IPS DF 4.7 (cell line): Measurements from ENCODE around the gene NRXN3.

ENCODE experiments used
- DNase-seq: peaks from one replicate; pipeline ENCODE4 v3.0.0-alpha.2; 2013; ENCODE audit warnings: low spot score; ENCODE audit errors: extremely low read depth

The NRXN3 gene

DNA sequence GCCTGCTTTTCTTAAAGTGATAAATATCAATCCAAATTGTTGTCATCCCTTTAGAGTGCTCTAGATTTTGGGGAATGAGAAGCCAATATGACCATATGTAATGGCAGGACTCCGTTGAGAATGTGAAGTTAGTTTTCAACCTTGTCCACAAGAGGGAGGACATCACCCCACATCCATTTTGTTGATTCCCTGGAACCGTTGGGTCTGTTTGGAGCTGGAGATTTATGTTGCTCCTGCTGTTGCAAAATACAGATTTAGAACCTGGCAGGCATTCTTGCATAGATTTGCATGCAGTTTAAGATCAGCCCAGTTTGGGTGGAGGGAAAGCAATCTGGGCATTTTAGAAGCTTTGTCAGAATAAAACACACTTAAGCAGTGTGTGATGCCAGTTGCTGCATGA lies 620.1 kb downstream of the NRXN3 start:
- peak; percentile 19 for DNase-seq

DNA sequence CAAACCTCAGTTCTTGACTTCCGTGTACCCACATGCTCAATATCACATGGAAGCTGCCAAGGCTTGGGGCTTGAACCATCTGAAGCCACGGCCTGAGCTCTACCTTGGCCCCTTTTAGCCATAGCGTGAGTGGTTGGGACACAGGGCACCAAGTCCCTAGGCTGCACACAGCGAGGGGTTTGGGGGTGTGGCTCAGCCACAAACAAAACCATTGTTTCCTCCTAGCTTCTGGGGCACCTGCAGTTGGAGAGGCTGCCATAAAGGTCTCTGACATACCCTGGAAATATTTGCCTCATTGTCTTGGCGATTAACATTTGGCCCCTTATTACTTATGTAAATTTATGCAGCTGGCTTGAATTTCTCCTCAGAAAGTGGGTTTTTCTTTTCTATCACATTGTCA lies 628.6 kb downstream of the NRXN3 start:
- DNase-seq = no peak

DNA sequence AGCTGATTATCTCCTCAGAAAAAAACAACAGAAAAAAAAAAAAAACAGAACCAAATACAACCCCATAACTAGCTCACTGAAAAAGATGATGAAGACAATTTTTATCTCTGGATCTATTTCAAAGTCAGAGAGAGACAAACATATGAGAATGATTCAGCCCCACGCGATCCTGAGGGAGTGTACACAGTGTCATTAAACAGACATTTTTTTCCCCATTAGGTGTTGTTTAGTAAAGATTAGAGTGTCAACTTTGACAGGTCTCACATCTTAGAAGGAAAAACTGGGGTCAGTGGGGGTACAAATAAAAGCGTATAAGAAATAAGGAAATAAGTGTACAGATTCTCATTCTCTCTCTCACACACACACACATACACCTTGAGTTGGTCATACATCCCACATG lies 635.4 kb downstream of the NRXN3 start:
- no peak for DNase-seq

DNA sequence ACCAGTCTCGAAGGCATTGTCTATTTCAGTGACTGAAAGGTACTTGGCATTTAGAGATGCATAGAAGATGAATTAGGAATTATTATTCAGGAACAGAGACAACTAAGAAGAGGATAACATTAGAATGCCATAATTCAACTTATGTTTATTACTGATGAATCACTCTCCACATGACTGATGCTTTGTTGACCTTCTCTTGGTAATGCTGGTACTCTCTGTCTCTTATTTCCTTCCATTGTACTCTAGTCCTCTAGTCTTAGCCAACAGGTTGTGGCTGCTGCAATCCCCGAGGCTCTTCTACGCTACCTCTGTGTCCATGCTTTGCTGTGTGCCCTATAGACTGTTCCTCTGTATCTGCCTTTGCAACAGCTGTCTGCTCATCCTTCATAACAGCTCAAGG lies 652.9 kb downstream of the NRXN3 start:
- DNase-seq = no peak

DNA sequence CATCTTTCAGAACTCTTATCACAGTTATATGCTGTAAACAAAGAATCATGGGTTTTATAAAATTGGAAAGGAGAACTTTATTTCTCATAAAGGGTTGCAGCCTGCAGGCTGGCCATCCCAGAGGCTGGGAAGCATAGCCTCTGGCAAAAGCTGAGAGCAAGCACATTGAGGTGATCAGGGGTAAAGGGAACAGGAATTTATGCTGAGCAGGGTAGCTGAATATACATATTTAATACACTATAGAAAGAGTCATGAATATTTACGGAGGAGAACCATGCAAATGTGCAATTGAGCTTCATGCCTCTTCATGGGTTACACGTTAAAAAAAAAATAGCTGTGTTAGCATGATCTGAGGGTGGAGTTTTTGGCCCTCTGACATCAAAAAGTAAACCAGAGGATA lies 653.3 kb downstream of the NRXN3 start:
- no peak for DNase-seq

DNA sequence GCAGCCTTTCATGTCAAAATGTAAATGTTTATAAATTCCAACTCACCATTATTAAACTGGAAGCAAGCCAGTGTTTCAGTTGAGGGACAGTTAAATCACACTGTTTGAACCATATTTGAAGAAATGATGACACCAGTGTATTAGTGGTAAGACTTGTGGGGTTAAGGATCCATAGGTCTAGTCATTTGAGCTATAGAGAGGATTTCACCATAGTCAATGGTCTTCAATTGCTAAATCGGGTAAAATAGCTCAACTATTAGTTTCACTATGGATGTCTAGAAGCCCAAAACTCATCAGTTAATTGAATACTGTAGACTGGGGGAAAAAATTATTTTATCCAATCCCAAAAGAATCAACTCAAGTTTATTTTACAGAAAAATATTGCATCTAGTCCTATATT lies 659.1 kb downstream of the NRXN3 start:
- no peak for DNase-seq

DNA sequence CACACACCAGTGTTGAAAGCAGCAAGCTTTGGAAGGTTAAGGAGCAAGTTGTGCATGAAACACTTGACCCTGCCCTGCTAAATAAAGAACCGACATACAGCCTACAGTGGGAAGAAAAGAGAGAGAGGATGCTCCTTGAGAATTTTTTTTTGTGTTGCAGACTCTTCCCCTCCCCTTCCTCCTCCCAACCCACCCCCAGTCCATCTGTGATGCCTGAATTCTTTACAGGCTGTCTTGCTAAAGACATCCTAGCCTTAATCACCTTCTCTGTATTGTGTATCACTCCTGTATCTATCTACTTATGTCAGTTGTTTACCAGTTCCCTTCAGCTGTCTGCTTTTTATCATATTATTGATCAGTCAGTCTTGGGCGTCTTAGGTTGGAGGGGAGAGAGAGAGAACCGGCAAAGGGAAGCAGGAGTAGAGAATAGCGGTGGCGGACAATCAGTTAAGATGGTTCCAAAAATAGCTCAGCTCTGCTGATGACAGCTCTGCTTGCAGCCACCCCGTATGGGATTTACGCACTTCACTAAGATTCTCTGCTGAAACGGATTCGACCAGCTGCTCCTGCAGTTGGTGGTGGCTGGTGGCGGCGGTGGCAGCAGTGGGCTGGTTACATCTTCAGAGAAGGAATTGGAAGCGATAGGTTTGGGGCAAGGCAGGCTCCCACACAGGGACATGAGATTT lies 664.7 kb downstream of the NRXN3 start:
- DNase-seq = no peak

DNA sequence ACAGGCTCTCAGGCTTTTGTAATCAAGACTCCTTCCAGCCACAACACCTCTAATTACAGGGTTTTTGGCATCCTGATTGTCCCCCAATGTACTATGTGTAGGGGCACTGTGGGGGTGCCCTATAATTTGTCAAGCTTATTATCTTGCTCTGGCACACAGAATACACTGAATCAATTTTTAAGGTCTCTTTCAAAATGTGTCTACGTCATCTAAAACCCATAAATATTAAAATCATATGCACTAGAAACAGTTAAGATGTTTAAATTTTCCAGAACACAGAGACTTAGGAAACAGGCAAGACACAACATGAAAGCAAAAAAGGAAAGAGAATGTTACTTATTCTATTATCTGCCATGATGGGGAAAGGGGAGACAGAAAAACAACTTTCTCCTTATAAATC lies 665.7 kb downstream of the NRXN3 start:
- DNase-seq = no peak

DNA sequence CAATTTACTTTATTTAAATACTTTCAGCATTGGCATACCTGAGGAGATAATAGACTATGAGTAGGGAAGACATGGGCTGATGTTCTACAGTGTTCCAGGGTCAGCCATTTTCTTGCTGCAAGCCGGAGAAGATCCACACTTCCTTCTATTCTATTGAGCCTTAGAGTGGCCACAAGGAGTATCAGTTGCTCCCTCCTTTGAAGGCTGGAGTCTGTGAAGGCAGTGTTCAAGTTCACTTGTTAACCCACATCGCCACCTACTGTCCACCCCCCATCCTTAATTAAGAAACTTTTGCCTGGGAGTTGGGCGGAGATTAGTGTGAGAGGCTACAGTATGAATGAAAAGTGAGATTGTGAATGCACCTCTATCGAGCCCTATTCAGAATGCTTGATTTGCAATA lies 666.6 kb downstream of the NRXN3 start:
- DNase-seq = peak; percentile 81

DNA sequence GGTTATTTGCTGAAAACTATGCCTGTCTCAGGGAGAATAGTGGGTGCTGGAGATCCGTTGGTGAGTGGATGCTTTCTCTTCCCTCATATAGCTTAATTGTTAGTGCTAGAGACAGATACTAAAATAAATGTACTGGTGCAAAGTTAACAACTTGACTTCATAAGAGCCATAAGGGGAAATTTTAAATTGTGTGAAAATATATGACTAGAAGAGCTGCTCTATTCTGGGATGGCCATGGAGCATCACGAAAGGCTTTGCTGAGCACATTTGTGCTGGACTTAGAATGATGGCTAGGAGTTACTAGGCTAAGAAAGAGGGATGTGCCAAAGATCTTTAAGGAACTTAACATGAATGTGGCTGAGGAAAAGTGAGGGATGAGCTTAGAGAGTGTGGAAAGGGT lies 668.8 kb downstream of the NRXN3 start:
- DNase-seq = no peak

DNA sequence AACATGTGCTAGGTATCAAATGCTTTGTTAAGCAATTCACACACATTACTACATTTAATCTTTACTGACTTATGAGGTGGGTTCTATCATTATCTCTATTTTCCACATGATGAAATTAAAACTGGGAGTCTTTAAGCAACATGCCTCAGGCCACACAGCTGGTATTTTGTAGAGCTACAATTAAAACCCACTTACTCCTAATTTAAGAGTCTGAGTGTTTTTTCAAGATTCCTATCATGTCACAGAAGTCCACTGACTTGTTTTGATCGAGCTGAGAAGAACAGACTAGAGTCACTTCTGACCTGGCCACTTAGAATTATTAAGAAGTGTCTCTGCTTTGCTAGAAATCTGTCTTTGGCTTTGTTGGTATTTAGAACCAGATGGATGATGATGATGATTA lies 670.7 kb downstream of the NRXN3 start:
- DNase-seq = no peak

DNA sequence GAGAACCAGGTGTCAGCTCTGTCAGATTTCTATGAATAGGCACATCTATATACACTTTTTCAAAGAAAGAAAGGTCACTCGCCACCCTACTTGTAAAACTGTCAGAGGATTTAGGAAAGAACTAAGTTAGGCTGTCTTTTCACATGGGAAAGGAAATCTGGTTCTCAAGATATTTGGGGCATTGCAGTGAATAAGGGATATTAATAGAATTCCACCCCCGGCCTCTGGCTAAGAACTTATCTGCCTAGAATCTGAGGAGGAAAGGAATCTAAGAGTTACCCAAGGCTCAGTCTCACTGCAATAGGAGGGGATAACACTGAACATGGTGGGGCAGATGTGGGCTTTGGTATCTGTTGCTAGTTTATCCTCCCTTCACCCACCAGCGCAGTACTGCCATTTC lies 677.6 kb downstream of the NRXN3 start:
- no peak for DNase-seq

DNA sequence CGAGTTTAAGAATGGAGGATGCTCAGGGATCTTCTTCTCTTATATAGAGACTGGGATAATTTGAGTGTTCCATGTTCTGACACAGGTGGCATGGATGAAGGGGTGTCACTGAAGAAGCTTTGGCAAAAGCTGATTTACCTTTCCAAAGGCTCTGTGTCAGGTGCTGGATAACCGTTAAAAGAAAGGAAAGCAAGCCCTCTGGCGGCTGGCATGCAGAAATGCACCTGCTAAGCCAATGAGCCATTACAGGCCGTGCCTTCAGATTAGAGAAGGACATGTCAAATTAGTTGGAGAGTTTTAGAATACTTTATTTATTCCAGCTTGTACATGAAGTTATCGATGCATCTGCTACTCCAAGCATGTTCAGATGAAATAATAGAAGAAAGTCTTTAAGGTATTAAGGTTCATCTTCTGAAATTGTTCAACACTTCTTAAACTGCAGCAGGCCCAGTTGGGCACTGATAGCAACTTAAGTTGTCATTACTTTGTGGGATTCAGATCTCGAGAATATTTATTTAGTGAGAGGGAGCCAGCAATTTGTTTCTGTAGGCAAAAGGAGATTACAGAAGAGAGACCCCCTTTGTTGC lies 678.2 kb downstream of the NRXN3 start:
- DNase-seq = peak; percentile 38

DNA sequence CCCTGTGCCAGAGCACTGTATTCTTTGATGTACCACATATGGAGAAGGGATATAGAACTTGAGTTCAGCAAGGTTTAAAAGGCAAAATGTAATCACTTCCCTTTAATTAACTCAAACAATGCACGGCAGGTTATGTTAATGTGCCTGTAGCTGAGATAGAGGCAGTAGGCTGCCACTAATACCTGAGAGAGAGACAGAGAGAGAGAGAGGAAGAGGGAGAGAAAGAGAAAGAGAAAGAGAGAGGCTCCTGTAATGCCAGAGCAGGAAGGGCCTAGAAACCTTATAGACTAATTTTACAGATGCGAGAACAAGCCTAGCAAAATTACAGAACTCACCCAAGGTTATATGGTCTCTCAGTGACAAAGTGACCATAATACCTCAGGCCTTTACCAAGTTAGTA lies 679.8 kb downstream of the NRXN3 start:
- DNase-seq = no peak

DNA sequence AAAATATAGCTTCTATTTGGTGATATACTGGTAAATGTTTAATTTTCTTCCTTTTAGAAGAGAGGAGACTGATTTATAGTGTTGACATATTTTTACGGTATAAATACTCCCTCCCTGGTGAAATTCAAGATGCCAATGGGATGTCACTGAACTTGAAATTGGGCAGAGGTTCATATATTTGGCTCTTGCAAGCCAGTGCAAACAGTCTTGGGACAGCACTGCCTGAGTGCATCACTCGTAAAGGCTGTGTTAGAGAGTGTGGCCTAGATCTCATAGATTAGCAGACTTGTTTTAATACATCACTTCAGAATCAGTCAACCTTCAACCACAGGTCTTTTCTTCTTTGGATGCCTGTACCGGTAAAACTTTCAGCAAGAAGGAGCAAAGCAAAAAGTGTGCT lies 681.0 kb downstream of the NRXN3 start:
- DNase-seq = no peak

DNA sequence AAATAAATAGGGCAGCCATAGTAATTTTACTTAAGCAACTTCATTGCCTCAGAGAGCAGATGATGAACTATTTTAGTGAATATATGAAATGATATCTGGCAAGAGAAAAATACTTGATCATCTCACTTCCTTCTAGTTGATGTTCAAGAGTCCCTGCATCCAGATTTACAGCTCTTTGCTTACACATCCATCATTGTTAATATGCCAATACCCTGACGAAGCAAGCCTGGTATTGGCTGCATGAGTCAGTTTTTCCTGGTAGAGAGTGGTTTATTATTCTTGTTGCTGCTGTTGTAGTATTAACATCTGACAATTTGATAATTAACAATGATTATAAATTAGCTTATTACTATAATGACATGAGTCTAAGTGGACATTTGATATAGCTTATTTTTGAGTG lies 681.9 kb downstream of the NRXN3 start:
- DNase-seq = no peak

DNA sequence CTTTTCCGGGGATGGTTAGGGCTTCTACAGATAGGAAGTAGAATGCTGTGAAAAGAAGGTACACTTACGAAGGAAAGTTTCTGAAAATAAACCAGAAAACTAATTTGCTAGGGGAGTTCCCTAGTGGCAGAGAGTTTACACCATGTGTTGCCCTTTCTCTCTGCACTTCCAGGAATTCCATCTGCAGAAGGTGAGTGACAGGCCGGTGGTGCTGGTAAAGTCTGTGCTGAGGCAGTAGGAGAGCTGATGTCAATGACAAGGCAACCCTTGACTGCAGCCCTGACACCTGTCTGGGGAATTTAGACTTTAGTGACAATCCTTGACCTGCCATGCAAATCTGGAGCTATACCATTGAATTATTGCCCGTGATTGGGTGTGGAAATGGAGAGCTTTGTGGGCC lies 687.8 kb downstream of the NRXN3 start:
- no peak for DNase-seq

DNA sequence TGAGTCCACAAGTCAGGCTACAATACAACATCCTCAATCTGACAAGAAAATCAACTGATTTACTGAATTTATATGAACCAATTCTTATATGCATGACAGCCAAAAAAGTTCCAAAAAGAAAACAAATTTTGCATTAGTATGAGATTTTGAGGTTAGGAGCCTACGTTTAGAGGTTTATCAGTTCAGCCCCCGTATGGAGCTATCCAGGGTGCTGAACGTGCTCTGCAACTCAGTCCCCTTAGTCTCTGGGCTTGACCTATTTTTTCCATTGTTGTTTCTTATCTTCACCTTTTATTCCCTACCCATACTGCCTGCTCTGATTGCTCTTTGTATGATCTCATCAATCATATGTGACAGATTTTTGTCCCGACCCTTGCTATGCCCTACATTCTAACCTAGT lies 693.0 kb downstream of the NRXN3 start:
- no peak for DNase-seq

DNA sequence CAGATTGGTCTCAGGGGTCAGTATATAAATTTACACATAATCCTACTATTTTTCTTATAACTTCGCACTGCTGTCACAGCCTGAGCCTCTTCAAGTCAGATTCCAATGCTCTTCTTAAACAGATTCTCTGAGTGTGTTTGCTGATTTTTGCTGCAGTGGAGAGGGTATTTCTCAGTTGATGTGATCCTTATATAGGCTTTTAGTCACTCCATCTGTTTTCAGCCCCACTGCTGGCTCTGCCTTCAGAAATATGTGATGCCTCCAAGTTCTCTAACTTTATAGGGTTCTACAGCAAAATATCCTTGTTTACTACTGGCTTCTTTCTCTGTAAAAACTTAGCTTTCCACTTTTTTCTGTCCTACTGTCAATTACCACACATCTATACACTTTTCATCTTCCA lies 702.7 kb downstream of the NRXN3 start:
- no peak for DNase-seq

DNA sequence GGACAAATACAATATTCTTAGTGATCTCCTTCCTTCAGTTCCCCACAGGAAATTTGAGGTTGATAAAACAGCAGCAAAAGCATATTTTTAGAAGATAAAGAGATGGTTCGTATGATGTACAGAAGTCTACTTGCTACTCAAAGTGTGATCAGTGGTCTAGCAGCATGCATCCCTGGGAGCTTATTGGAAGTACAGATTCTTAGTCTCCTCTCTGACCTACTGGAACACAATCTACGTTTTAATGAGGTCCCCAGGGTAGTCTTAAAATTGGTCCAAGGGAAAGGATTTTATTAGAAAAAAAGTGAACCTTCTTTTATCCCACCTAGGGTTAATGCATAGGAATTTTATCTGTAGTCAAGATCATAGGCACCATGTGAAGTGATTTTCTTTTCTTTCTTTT lies 703.4 kb downstream of the NRXN3 start:
- no peak for DNase-seq

DNA sequence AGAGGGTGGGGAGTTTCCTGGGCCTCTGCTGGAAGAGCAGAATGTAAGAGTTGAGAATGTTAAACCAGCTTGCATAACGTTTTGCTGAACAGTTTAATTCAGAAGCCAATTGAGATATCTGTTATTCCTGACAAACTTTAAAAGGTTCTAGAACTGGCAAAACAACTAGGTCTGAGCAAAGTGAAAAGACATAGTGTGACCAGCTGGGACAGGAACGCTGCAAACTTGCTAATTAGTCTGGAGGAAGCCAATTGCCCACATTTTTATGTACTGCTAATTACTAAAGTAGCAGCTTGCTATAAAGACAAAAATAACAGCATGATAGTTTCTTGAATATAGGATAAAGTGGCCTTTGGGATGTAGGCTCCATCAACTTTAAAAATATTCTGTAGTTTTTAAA lies 704.9 kb downstream of the NRXN3 start:
- no peak for DNase-seq

DNA sequence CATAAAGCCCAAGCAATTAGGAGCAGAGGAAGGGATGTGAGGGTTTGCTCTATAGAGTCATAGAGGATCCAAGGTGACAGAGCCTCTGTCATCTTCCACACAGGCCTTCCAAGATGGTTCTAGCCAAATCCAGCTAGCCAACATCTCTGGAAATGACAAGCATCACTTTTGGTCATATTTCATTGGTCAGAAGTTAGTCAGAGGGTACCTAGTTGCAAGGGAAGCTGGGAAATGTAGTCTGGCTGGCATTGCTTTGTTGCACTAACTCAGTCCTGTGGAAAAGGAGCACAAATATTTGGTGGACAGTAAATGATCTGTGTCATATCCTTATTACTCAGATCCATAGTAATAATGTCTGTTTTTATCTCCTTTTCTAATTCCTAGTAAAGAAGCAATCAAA lies 715.7 kb downstream of the NRXN3 start:
- DNase-seq = no peak

DNA sequence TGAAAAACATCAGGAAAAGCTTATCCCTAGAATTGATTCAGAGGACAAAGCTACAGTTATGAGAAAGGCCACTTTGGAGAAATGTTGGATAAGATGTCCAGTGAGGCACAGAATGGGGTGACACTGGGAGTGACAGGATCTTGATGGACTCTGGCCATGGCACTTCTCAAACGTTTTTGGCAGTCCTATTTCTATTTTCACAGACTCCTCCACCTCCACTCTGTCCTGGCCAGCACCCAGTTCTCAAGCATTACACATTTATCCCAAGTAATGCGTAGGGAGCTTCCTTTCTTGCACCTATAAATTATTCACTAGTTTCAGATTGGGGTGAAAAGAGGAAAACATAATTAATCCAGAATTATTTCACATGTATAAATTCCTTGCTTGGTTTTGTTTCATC lies 727.3 kb downstream of the NRXN3 start:
- no peak for DNase-seq
